ENCODE measurements around the gene SLC52A1.

- no peak for TF ChIP-seq CTCF (IDR thresholded peaks at IDR 0.05)
- no peak for TF ChIP-seq POLR2AphosphoS5 (IDR thresholded peaks at IDR 0.05)
- TF ChIP-seq POLR2A (IDR thresholded peaks at IDR 0.05) = no peak
- TF ChIP-seq EP300 (IDR thresholded peaks at IDR 0.05; ENCODE audit: low read depth) = no peak
Measured at GRCh38 chr17:5032865-5033264, 2.4 kb downstream of the SLC52A1 start.

All from transverse colon (tissue), 4 donors.